MV-4-11 (cell line): ENCODE results near the gene GDA.

Experiments used
- DNase-seq: peaks from one replicate; lab custom pipeline; 2025; lab: John Stamatoyannopoulos, UW

Gene GDA

GRCh38 chr9:72149231-72149975, at the start of gene GDA:
Gene GDA, plus strand, starts transcription at chr9:72149440. Its CDS starts 120 bp downstream, at chr9:72149560.
- DNase-seq: no peak

GRCh38 chr9:72102520-72102919, 46.7 kb upstream of the GDA start:
- no peak for DNase-seq

- no peak for DNase-seq
These were observed 36.2 kb upstream of the GDA start for GRCh38 chr9:72113056-72113455.

- no peak for DNase-seq
These were observed 29.4 kb upstream of the GDA start for GRCh38 chr9:72119853-72120252.

- DNase-seq: no peak
These were observed 24.3 kb upstream of the GDA start for GRCh38 chr9:72124947-72125346.

- DNase-seq: no peak
These were observed 21.5 kb upstream of the GDA start for GRCh38 chr9:72127753-72128152.

- no peak for DNase-seq
These were observed 20.7 kb upstream of the GDA start for GRCh38 chr9:72128526-72128925.

GRCh38 chr9:72129271-72130156, 19.7 kb upstream of the GDA start:
- no peak for DNase-seq

GRCh38 chr9:72130321-72130720, 18.9 kb upstream of the GDA start:
- DNase-seq: no peak

- no peak for DNase-seq
These were observed 18.0 kb upstream of the GDA start for GRCh38 chr9:72131206-72131605.

- DNase-seq: no peak
These were observed 17.2 kb upstream of the GDA start for GRCh38 chr9:72132052-72132451.

- DNase-seq: no peak
These were observed 15.7 kb upstream of the GDA start for GRCh38 chr9:72133365-72134035.

- DNase-seq: peak; percentile 52
These were observed 14.4 kb upstream of the GDA start for GRCh38 chr9:72134801-72135200.

GRCh38 chr9:72137697-72138365, 11.4 kb upstream of the GDA start:
- DNase-seq: no peak

GRCh38 chr9:72139226-72139625, 10.0 kb upstream of the GDA start:
- no peak for DNase-seq

- DNase-seq: no peak
These were observed 8.7 kb upstream of the GDA start for GRCh38 chr9:72140586-72140985.

GRCh38 chr9:72141484-72141883, 7.8 kb upstream of the GDA start:
- no peak for DNase-seq

GRCh38 chr9:72144756-72145492, 4.3 kb upstream of the GDA start:
- DNase-seq: no peak

- DNase-seq: no peak
These were observed 3.3 kb upstream of the GDA start for GRCh38 chr9:72145733-72146505.

GRCh38 chr9:72147676-72148075, 1.6 kb upstream of the GDA start:
- DNase-seq: no peak

GRCh38 chr9:72150127-72150526, 887 bp downstream of the GDA start:
- DNase-seq: no peak
